ENCODE measurements around the gene TMEM171. TPM values are rescaled to one million over a fixed set of nuclear protein-coding genes. Genes with fewer than 3 reads are reported as not detected.

TMEM171 gene
- total and polyA plus RNA-seq, 2 of the 8 experiments (the other 6 are each of a cell fraction or from before 2014, with no cell fraction given) = 1.0 to 2.2 TPM

DNA sequence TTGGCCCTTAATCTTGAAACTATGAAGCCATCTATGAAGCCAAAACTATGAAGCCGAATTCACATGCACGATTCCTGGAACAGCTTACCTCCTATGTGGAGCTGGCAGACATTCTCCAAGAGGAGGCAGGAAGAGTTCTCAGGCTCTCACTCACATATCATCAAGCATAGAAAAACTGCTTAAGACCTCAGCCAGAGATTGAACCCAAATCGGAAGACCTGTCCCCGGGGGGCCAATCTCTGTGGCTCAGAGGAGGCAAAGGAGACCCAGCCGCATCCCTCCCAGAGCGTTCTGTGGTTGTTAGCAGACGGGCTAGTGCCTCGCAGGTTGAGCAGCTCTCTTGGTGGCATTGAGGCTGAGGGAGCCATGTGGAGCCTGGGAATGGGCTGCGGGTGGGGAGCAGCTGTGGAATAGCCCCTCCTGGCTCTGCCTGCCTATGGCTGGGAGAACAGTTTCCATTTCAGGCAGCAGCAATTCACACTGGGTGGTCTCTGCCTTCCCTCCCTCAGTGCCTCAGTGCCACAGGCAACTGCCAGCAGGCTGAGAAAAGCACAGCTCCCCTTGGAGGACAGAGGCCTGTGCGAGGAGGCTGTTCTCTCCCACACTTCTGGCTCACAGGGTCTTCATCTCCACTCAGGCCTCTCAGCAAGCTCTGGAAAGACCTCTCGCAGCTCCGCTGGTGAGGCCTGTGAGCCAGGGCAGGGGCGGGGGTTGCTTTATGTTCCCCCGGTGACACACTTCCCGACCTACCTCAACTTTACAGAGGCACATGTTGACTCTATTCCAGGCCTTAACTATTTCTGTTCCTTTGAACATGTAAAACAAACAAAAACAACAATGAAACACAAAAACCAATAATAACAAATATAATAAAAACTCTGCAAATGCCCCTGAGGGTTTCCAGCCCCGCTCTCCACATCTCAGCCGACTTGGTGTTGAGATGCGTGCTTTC is 35.2 kb downstream of the TMEM171 start (continued):
- TF ChIP-seq SP1 (IDR thresholded peaks at IDR 0.05; ENCODE audit: low read depth, low read length) (no peak), EGR1 (IDR thresholded peaks at IDR 0.05; ENCODE audit: borderline replicate concordance, low read depth, low read length) (no peak), RFX5 (IDR thresholded peaks at IDR 0.05; ENCODE audit: borderline replicate concordance, low read depth, low read length) (no peak), CREB1 (IDR thresholded peaks at IDR 0.05) (no peak), BRCA1 (IDR thresholded peaks at IDR 0.05; ENCODE audit: low read depth, low read length) (no peak), ZNF274 (IDR thresholded peaks at IDR 0.05; ENCODE audit: borderline replicate concordance, extremely low read depth, low read length) (no peak), PHF8 (conservative IDR thresholded peaks at IDR 0.05; ENCODE audit: low read depth, low read length) (no peak), CBX8 (IDR thresholded peaks at IDR 0.05; ENCODE audit: borderline replicate concordance, low read depth, low read length) (no peak), RXRA (IDR thresholded peaks at IDR 0.05; ENCODE audit: insufficient read depth, low read depth, low read length) (no peak)
